Liver (tissue), 3 donors: Measurements from ENCODE around the gene ARID4B.
A peak's percentile ranks its signal among the peaks of the same experiment; 100 is the strongest.

Experiments
- CTCF ChIP-seq: fragments of 150-350 bp; IDR thresholded peaks from 2 replicates; pipeline ENCODE4 v1.5.1; 2017; ENCODE audit warnings: improper control_type of control experiment, low read depth, low read length; ENCODE audit not compliant: missing input control
- EGR1 ChIP-seq, 2 donors: IDR thresholded peaks; 2 replicates each; pipeline ENCODE4 v1.6.1; 2016 to 2018; ENCODE audit warnings: antibody characterized with exemption in 2 of 2, low read depth in 2 of 2
- JUND ChIP-seq, 2 donors: IDR thresholded peaks; 2 replicates each; pipeline ENCODE4 v1.6.1; 2016; ENCODE audit warnings: antibody characterized with exemption in 2 of 2
- NR2F2 ChIP-seq: IDR thresholded peaks from 2 replicates; pipeline ENCODE4 v1.6.1; 2016; ENCODE audit warnings: antibody characterized with exemption
- SP1 ChIP-seq: IDR thresholded peaks from 2 replicates; pipeline ENCODE4 v1.6.1; 2018; ENCODE audit warnings: antibody characterized with exemption, mild to moderate bottlenecking
- TAF1 ChIP-seq: conservative IDR thresholded peaks from 2 replicates; pipeline ENCODE4 v1.6.1; 2016; ENCODE audit warnings: antibody characterized with exemption, mild to moderate bottlenecking
- TF ChIP-seq, protein P1 (sequence below): IDR thresholded peaks from 2 replicates; pipeline ENCODE4 v1.6.1; 2016; ENCODE audit warnings: antibody characterized with exemption, mild to moderate bottlenecking
- donor health status: healthy.
- donor health status: healthy.

DNA sequence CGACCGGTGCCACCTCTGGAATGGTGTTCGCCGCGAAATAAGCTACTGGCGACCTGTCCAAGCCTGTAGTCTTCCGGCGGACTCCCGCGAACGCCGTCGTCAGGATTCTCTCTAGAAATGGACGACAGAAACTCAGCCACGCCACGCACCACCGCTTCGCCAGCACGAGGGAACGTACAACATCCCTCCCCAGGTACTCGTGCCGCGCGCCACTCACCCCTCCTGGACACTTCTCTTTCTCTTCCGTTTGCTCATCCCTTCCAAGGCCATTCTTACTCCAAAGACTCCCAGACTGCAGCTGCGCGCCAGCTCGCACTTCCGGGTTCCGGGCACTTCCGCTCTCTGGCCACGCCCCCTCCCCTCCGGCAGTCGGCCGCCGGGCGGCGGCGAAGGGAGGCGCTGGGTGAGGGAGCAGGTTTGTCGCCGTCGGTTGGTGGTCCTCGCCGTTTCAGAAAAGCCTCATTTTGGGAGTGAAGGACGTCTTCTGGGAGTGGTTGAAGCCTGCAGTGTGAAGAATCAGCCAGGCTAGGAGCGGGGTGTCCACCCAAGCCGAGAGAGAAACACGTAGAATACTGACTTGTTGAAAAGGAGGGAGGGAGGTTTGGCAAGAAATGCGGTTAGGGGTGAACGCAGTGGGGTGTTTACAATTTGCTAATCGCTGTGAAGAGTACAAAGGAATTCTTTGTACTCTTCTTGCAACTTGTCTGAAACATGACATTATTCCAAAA, 166.9 kb downstream of the ARID4B start, which contains the start of gene RBM34:
- TF ChIP-seq CTCF, result peak; percentile 22
- peak; percentile 70 to 80 for TF ChIP-seq EGR1 (IDR thresholded peaks at IDR 0.05; ENCODE audit: low read depth in 2 of 2)
- TF ChIP-seq TAF1, result peak; percentile 86
- peak in 1 of 2 donors; percentile 35 for TF ChIP-seq JUND (IDR thresholded peaks at IDR 0.05)
- peak; percentile 62 for TF ChIP-seq SP1
- TF ChIP-seq NR2F2, result no peak
- TF ChIP-seq, protein P1, sequence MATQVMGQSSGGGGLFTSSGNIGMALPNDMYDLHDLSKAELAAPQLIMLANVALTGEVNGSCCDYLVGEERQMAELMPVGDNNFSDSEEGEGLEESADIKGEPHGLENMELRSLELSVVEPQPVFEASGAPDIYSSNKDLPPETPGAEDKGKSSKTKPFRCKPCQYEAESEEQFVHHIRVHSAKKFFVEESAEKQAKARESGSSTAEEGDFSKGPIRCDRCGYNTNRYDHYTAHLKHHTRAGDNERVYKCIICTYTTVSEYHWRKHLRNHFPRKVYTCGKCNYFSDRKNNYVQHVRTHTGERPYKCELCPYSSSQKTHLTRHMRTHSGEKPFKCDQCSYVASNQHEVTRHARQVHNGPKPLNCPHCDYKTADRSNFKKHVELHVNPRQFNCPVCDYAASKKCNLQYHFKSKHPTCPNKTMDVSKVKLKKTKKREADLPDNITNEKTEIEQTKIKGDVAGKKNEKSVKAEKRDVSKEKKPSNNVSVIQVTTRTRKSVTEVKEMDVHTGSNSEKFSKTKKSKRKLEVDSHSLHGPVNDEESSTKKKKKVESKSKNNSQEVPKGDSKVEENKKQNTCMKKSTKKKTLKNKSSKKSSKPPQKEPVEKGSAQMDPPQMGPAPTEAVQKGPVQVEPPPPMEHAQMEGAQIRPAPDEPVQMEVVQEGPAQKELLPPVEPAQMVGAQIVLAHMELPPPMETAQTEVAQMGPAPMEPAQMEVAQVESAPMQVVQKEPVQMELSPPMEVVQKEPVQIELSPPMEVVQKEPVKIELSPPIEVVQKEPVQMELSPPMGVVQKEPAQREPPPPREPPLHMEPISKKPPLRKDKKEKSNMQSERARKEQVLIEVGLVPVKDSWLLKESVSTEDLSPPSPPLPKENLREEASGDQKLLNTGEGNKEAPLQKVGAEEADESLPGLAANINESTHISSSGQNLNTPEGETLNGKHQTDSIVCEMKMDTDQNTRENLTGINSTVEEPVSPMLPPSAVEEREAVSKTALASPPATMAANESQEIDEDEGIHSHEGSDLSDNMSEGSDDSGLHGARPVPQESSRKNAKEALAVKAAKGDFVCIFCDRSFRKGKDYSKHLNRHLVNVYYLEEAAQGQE, result peak; percentile 38
